Measurements from ENCODE around the gene ZFYVE28. TPM values are rescaled to one million over a fixed set of nuclear protein-coding genes. Genes with fewer than 3 reads are reported as not detected.

The ZFYVE28 gene
- polyA plus RNA-seq, 6 donors from 2014 or later: 0.71 to 2.9 (median 1.4) TPM

- peaks cover 0 to 12% (median 5%) of the 10 kb centered on the region in 3 donors for H3K27me3 Mint-ChIP-seq
- H3K27ac Mint-ChIP-seq: no peak overlapping the region
- DNase-seq (no peak), ATAC-seq (ENCODE audit: low read depth in 2 of 2) (no peak)
- H3K4me1 Mint-ChIP-seq: no peaks in the 10 kb centered on the region
- H3K4me3 Mint-ChIP-seq: no peak overlapping the region
- peaks cover 6 to 16% of the 10 kb centered on the region in 2 donors for H3K36me3 Mint-ChIP-seq
- peaks cover 3 to 29% (median 16%) of the 10 kb centered on the region in 7 donors for H3K9me3 Mint-ChIP-seq
Measured at GRCh38 chr4:2347190-2347589, 71.3 kb downstream of the ZFYVE28 start.

GRCh38 chr4:2343476-2343875, 75.0 kb downstream of the ZFYVE28 start:
- Mint-ChIP-seq H3K27ac (no peak overlapping the region), H3K4me3 (no peak overlapping the region), H3K4me1 (no peaks in the 10 kb centered on the region), H3K36me3 (peaks cover 6 to 16% of the 10 kb centered on the region in 2 donors), H3K27me3 (peaks cover 0 to 18% (median 11%) of the 10 kb centered on the region in 3 donors), H3K9me3 (peaks cover 3 to 29% (median 16%) of the 10 kb centered on the region in 7 donors)
- DNase-seq (no peak), ATAC-seq (ENCODE audit: low read depth in 2 of 2) (no peak)

GRCh38 chr4:2341911-2342652, 76.4 kb downstream of the ZFYVE28 start:
- Mint-ChIP-seq H3K27me3 (peaks cover 0 to 18% (median 11%) of the 10 kb centered on the region in 3 donors), H3K9me3 (peaks cover 3 to 25% (median 13%) of the 10 kb centered on the region in 7 donors), H3K4me1 (no peaks in the 10 kb centered on the region), H3K4me3 (no peak overlapping the region), H3K36me3 (peaks cover 6 to 16% of the 10 kb centered on the region in 2 donors), H3K27ac (no peak overlapping the region)
- no peak for DNase-seq
- ATAC-seq (ENCODE audit: low read depth in 2 of 2): no peak

GRCh38 chr4:2341261-2341841, 77.1 kb downstream of the ZFYVE28 start:
- Mint-ChIP-seq H3K36me3 (peaks cover 6 to 10% of the 10 kb centered on the region in 2 donors), H3K27me3 (peaks cover 0 to 18% (median 18%) of the 10 kb centered on the region in 3 donors), H3K4me1 (no peaks in the 10 kb centered on the region), H3K4me3 (no peak overlapping the region), H3K27ac (no peak overlapping the region), H3K9me3 (peaks cover 0 to 18% (median 8%) of the 10 kb centered on the region in 7 donors)
- ATAC-seq (ENCODE audit: low read depth in 2 of 2) (no peak), DNase-seq (no peak)

- Mint-ChIP-seq H3K27ac (no peak overlapping the region), H3K4me3 (no peak overlapping the region), H3K27me3 (peaks cover 0 to 27% (median 23%) of the 10 kb centered on the region in 3 donors), H3K4me1 (peaks cover 0 to 2% (median 0%) of the 10 kb centered on the region in 3 donors), H3K9me3 (peaks cover 0 to 14% (median 6%) of the 10 kb centered on the region in 7 donors), H3K36me3 (peaks cover 5 to 6% of the 10 kb centered on the region in 2 donors)
- DNase-seq (no peak), ATAC-seq (ENCODE audit: low read depth in 2 of 2) (no peak)
Measured at GRCh38 chr4:2340272-2341061, 78.0 kb downstream of the ZFYVE28 start.

- H3K36me3 Mint-ChIP-seq: no peaks in the 10 kb centered on the region
- DNase-seq: no peak
Measured at GRCh38 chr4:2339458-2340271, 78.8 kb downstream of the ZFYVE28 start.

GRCh38 chr4:2338754-2339457, 79.5 kb downstream of the ZFYVE28 start:
- peaks cover 1 to 31% (median 30%) of the 10 kb centered on the region in 3 donors for H3K27me3 Mint-ChIP-seq
- ATAC-seq (ENCODE audit: low read depth in 2 of 2): no peak

More at GRCh38 chr4:2339458-2340271, 78.8 kb downstream of the ZFYVE28 start:
- Mint-ChIP-seq H3K4me3 (no peak overlapping the region), H3K9me3 (peaks cover 0 to 7% (median 0%) of the 10 kb centered on the region in 7 donors), H3K27ac (no peak overlapping the region), H3K4me1 (peaks cover 0 to 5% (median 0%) of the 10 kb centered on the region in 3 donors), H3K27me3 (peaks cover 0 to 34% (median 31%) of the 10 kb centered on the region in 3 donors)
- ATAC-seq (ENCODE audit: low read depth in 2 of 2): no peak

GRCh38 chr4:2337896-2338295, 80.5 kb downstream of the ZFYVE28 start:
- Mint-ChIP-seq H3K36me3 (no peaks in the 10 kb centered on the region), H3K4me3 (no peak overlapping the region), H3K27ac (no peak overlapping the region), H3K4me1 (peaks cover 0 to 14% (median 0%) of the 10 kb centered on the region in 3 donors), H3K9me3 (no peaks in the 10 kb centered on the region), H3K27me3 (peaks cover 6 to 27% (median 24%) of the 10 kb centered on the region in 3 donors)
- DNase-seq: no peak
- ATAC-seq (ENCODE audit: low read depth in 2 of 2): no peak

More at GRCh38 chr4:2338754-2339457, 79.5 kb downstream of the ZFYVE28 start:
- no peaks in the 10 kb centered on the region for H3K36me3 Mint-ChIP-seq
- DNase-seq: no peak
- no peak overlapping the region for H3K27ac Mint-ChIP-seq
- H3K4me3 Mint-ChIP-seq: no peak overlapping the region
- H3K4me1 Mint-ChIP-seq: peaks cover 0 to 7% (median 0%) of the 10 kb centered on the region in 3 donors
- peaks cover 0 to 2% (median 0%) of the 10 kb centered on the region in 7 donors for H3K9me3 Mint-ChIP-seq

GRCh38 chr4:2337131-2337723, 81.2 kb downstream of the ZFYVE28 start:
- Mint-ChIP-seq H3K27ac (no peak overlapping the region), H3K4me3 (no peak overlapping the region)
- no peak for DNase-seq

GRCh38 chr4:2336659-2337058, 81.8 kb downstream of the ZFYVE28 start:
- Mint-ChIP-seq H3K27ac (peak overlapping the region in 1 of 6 donors; percentile 97), H3K9me3 (no peaks in the 10 kb centered on the region), H3K27me3 (peaks cover 6 to 29% (median 26%) of the 10 kb centered on the region in 3 donors)

More at GRCh38 chr4:2337131-2337723, 81.2 kb downstream of the ZFYVE28 start:
- no peaks in the 10 kb centered on the region for H3K9me3 Mint-ChIP-seq
- no peaks in the 10 kb centered on the region for H3K36me3 Mint-ChIP-seq
- peaks cover 0 to 14% (median 0%) of the 10 kb centered on the region in 3 donors for H3K4me1 Mint-ChIP-seq
- H3K27me3 Mint-ChIP-seq: peaks cover 6 to 27% (median 26%) of the 10 kb centered on the region in 3 donors
- ATAC-seq (ENCODE audit: low read depth in 2 of 2): no peak

GRCh38 chr4:2335729-2336101, 82.7 kb downstream of the ZFYVE28 start:
- Mint-ChIP-seq H3K9me3 (no peaks in the 10 kb centered on the region), H3K27ac (peak overlapping the region in 1 of 6 donors; percentile 54), H3K36me3 (no peaks in the 10 kb centered on the region), H3K27me3 (peaks cover 6 to 35% (median 30%) of the 10 kb centered on the region in 3 donors), H3K4me1 (peaks cover 0 to 14% (median 0%) of the 10 kb centered on the region in 3 donors), H3K4me3 (no peak overlapping the region)
- no peak for ATAC-seq (ENCODE audit: low read depth in 2 of 2)
- no peak for DNase-seq

More at GRCh38 chr4:2336659-2337058, 81.8 kb downstream of the ZFYVE28 start:
- ATAC-seq (ENCODE audit: low read depth in 2 of 2) (no peak), DNase-seq (no peak)
- Mint-ChIP-seq H3K4me1 (peaks cover 0 to 14% (median 0%) of the 10 kb centered on the region in 3 donors), H3K4me3 (no peak overlapping the region), H3K36me3 (no peaks in the 10 kb centered on the region)

All from naive B cell (primary cell).